Esophagus muscularis mucosa (tissue), 4 donors: Measurements from ENCODE around the gene TRPV4. TPM values are rescaled to one million over a fixed set of nuclear protein-coding genes. Genes with fewer than 3 reads are reported as not detected.

Experiments used
- DNase-seq: peaks from one replicate; pipeline ENCODE4 v3.0.0-alpha.2; 2017; ENCODE audit errors: extremely low spot score
- H3K27ac ChIP-seq, 4 donors: fragments of 200-600 bp; sonication (generic); replicated peaks in 1 of 4; 1 replicate in 3 of 4; 2 replicates in 1 of 4; pipeline ENCODE4 v1.5.1; 2016 to 2019; ENCODE audit warnings: mild to moderate bottlenecking in 1 of 4
- H3K27me3 ChIP-seq, 4 donors: fragments of 200-600 bp; sonication (generic); one replicate each; pipeline versions ENCODE4 v1.5.1 to v1.6.0; 2016 to 2019
- H3K36me3 ChIP-seq, 4 donors: fragments of 200-600 bp; sonication (generic); one replicate each; pipeline ENCODE4 v1.5.1; 2016 to 2019
- H3K4me1 ChIP-seq, 4 donors: fragments of 200-600 bp; sonication (generic); one replicate each; pipeline ENCODE4 v1.5.1; 2016 to 2019
- H3K4me3 ChIP-seq, 4 donors: fragments of 200-600 bp; sonication (generic); 1 replicate in 2 of 4; 2 replicates in 2 of 4; pipeline ENCODE4 v1.5.1; 2016 to 2019; ENCODE audit warnings: mild to moderate bottlenecking in 4 of 4, moderate library complexity in 1 of 4
- H3K9me3 ChIP-seq, 4 donors: fragments of 200-600 bp; sonication (generic); 1 replicate in 3 of 4; 2 replicates in 1 of 4; pipeline ENCODE4 v1.5.1; 2016 to 2019
- EP300 ChIP-seq: sonication (generic); formaldehyde crosslinking; IDR thresholded peaks from one replicate; pipeline ENCODE4 v1.6.1; 2017; ENCODE audit warnings: antibody characterized with exemption
- POLR2A ChIP-seq: fragments of 450-650 bp; IDR thresholded peaks from one replicate; pipeline ENCODE4 v1.6.1; 2017; ENCODE audit warnings: antibody characterized with exemption, moderate library complexity, mild to moderate bottlenecking, low read depth
- POLR2AphosphoS5 ChIP-seq, 2 donors: sonication (generic); formaldehyde crosslinking; IDR thresholded peaks; one replicate each; pipeline ENCODE4 v1.6.1; 2017; ENCODE audit warnings: antibody characterized with exemption in 2 of 2
- WGBS: methylation state at CpG from one replicate; pipeline ENCODE4 v1.1.5; 2018; 5-methylcytosine and 5-hydroxymethylcytosine counted together
- intact Hi-C: fragments of 100-400 bp; cut with DNase I; formaldehyde crosslinking; loops from one replicate; pipeline ENCODE4 v1.15.1; 2023
- total RNA-seq, 4 donors: library from RNA; depleted of rRNA; stranded (reverse); fragments of >200 nt; gene quantifications; one replicate each; pipeline versions ENCODE4 v1.1.0 to v1.2.1, GENCODE V29; 2016
- TF ChIP-seq, protein P1 (sequence below), 3 experiments: fragments of 200-600 bp in 2 of 3; fragments of 450-650 bp in 1 of 3; sonication (generic) in 2 of 3; IDR thresholded peaks; one replicate each; pipeline ENCODE4 v1.5.1; 2017 to 2019; ENCODE audit warnings: antibody characterized with exemption in 3 of 3, mild to moderate bottlenecking in 2 of 3, moderate library complexity in 1 of 3

TRPV4 gene
- total RNA-seq, 4 donors from 2014 or later, result under 0.01 to 0.63 (median 0.35) TPM

DNA sequence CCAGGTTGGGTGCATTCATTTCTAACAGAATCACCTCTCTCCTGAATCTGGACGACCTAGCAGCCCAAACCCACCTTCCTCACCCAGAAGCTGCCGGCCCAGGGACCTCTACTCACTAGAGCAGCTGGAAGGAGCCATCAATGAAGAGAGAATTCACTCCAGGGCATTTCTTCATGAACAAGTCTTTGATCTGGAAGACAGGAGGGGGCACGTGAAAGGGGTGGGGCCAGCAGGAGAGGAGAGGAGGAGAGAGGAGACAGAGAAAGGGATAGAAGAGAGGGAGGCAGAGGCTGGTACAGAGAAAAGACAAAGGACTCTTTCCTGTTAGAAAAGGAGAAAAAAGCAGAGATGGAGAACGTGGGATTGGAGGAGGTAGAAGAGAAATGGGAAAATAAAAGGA, 39.8 kb downstream of the TRPV4 start:
- no peaks in the 10 kb centered on the region for H3K36me3 ChIP-seq
- H3K4me3 ChIP-seq, result no peak overlapping the region
- H3K27me3 ChIP-seq, result peaks cover 0 to 34% (median 0%) of the 10 kb centered on the region in 4 donors
- no peaks in the 10 kb centered on the region for H3K4me1 ChIP-seq
- intact Hi-C loops, result no loop called here
- no peak for DNase-seq
- TF ChIP-seq, protein P1, sequence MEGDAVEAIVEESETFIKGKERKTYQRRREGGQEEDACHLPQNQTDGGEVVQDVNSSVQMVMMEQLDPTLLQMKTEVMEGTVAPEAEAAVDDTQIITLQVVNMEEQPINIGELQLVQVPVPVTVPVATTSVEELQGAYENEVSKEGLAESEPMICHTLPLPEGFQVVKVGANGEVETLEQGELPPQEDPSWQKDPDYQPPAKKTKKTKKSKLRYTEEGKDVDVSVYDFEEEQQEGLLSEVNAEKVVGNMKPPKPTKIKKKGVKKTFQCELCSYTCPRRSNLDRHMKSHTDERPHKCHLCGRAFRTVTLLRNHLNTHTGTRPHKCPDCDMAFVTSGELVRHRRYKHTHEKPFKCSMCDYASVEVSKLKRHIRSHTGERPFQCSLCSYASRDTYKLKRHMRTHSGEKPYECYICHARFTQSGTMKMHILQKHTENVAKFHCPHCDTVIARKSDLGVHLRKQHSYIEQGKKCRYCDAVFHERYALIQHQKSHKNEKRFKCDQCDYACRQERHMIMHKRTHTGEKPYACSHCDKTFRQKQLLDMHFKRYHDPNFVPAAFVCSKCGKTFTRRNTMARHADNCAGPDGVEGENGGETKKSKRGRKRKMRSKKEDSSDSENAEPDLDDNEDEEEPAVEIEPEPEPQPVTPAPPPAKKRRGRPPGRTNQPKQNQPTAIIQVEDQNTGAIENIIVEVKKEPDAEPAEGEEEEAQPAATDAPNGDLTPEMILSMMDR (IDR thresholded peaks at IDR 0.05), result no peak
- TF ChIP-seq POLR2AphosphoS5 (IDR thresholded peaks at IDR 0.05), result no peak
- no peak for TF ChIP-seq EP300
- no peak for TF ChIP-seq POLR2A
- no peak overlapping the region for H3K27ac ChIP-seq
- WGBS, result 52% methylated on average over 4 of the region's 4 CpGs
- no peaks in the 10 kb centered on the region for H3K9me3 ChIP-seq

DNA sequence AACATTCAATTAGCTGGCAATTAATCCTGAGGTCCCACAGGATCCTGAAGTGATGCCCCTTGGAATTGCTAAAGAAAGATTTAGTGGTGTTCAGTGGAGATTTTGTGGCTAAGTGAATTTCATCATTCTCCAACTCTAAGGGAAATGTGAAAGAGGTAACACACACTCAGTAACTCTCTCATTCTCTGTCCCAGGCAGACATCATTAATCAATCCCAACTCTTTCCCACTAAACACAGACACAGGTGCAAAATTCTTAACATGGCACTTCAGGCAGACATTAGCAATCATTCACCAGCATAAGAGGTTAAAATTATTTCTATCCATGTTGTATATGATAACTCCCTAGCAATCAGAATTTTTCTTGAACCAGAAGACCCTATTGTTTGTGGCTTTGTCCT, 40.2 kb downstream of the TRPV4 start:
- peaks cover 0 to 34% (median 0%) of the 10 kb centered on the region in 4 donors for H3K27me3 ChIP-seq
- no peak for DNase-seq
- no peaks in the 10 kb centered on the region for H3K4me1 ChIP-seq
- no peak for TF ChIP-seq POLR2AphosphoS5 (IDR thresholded peaks at IDR 0.05)
- TF ChIP-seq, protein P1 (IDR thresholded peaks at IDR 0.05), result no peak
- no peak for TF ChIP-seq POLR2A
- TF ChIP-seq EP300, result no peak
- H3K9me3 ChIP-seq, result no peaks in the 10 kb centered on the region
- H3K4me3 ChIP-seq, result no peak overlapping the region
- H3K36me3 ChIP-seq, result no peaks in the 10 kb centered on the region
- intact Hi-C loops, result no loop called here
- no peak overlapping the region for H3K27ac ChIP-seq

DNA sequence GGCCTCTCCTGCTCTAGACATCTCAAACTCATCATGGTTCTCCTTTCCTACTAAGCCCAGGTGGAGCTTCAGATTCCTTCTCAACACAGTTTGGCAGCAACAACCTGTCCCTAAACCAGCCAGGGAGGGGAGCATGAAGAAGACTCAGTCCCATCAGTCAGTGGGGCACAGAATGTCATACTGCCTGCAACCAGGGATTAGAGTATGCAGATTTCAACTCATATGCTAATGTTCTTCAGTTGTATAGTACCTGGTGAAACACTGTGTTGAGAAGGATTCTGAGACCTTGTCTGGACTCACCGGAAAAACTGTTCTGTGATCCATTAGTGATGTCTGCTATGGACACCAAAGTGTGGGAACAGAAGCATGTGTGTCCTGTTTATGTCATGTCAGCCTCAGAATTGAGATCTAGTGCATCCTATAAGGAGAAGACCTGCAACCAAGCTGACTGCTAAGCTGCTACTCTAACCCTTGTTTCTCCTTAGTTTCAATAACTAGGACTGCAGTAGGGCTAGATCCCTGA, 43.6 kb downstream of the TRPV4 start:
- Histone ChIP-seq H3K4me1 (no peaks in the 10 kb centered on the region), H3K27me3 (peaks cover 0 to 34% (median 0%) of the 10 kb centered on the region in 4 donors), H3K36me3 (no peaks in the 10 kb centered on the region), H3K27ac (no peak overlapping the region), H3K4me3 (no peak overlapping the region), H3K9me3 (no peaks in the 10 kb centered on the region)
- intact Hi-C loops, result no loop called here
- TF ChIP-seq EP300 (no peak), POLR2AphosphoS5 (IDR thresholded peaks at IDR 0.05) (no peak), POLR2A (no peak)
- TF ChIP-seq, protein P1 (IDR thresholded peaks at IDR 0.05), result no peak
- WGBS, result 82% methylated on average over 1 of the region's 1 CpG
- no peak for DNase-seq

DNA sequence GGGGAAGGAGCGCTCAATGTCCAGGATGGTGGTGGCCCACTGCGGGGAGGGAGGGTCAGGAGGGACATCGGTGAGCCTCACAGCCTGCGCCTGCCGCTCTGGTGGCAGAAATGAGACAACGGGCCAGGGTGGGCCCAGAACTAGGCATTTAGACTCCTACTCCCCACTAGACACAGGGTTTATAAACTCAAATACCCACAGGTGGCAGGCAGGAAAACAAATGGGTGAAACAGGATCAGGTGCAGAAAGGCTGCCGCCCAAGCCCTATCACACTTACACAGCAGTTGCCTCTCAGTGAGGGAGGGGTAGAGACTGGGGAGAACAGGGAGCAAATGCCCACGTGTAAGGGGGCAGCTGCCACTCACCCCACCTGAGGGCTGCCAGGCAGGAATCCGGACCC, 46.4 kb downstream of the TRPV4 start:
- TF ChIP-seq EP300, result no peak
- TF ChIP-seq, protein P1 (IDR thresholded peaks at IDR 0.05), result no peak
- TF ChIP-seq POLR2A, result no peak
- no peak for TF ChIP-seq POLR2AphosphoS5 (IDR thresholded peaks at IDR 0.05)

DNA sequence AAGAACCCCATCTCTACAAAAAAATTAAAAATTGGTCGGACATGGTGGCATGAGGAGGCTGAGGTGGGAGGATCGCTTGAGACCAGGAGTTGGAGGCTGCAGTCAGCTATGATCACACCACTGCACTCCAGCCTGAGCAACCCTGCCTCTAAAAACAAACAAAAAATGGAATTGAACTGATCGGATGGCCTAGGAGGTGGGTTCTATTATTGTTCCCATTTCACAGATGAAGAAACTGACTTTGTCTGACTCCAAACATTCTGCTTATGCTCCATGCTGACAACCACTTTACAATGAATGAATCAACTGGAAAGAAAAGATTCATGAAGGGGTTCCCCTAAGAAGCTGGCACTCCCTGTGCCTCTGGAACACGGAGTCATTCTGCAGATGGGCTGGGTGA, 47.3 kb downstream of the TRPV4 start:
- no peak for DNase-seq
- no peak overlapping the region for H3K27ac ChIP-seq
- TF ChIP-seq POLR2A (no peak), EP300 (no peak), POLR2AphosphoS5 (IDR thresholded peaks at IDR 0.05) (no peak)
- TF ChIP-seq, protein P1 (IDR thresholded peaks at IDR 0.05), result no peak
- no peak overlapping the region for H3K4me3 ChIP-seq
- intact Hi-C loops, result no loop called here
- peaks cover 0 to 20% (median 0%) of the 10 kb centered on the region in 4 donors for H3K27me3 ChIP-seq
- no peaks in the 10 kb centered on the region for H3K9me3 ChIP-seq
- WGBS, result 92% methylated on average over 4 of the region's 4 CpGs
- H3K4me1 ChIP-seq, result no peaks in the 10 kb centered on the region
- H3K36me3 ChIP-seq, result no peaks in the 10 kb centered on the region

More for the DNA sequence above, 46.4 kb downstream of the TRPV4 start:
- Histone ChIP-seq H3K27ac (no peak overlapping the region), H3K27me3 (peaks cover 0 to 29% (median 0%) of the 10 kb centered on the region in 4 donors), H3K9me3 (no peaks in the 10 kb centered on the region), H3K4me1 (no peaks in the 10 kb centered on the region), H3K4me3 (no peak overlapping the region), H3K36me3 (no peaks in the 10 kb centered on the region)
- WGBS, result 95% methylated on average over 9 of the region's 9 CpGs
- DNase-seq, result no peak
- intact Hi-C loops, result no loop called here
